Measurements from ENCODE around the gene PC. TPM values are rescaled to one million over a fixed set of nuclear protein-coding genes. Genes with fewer than 3 reads are reported as not detected.

The PC gene
- total RNA-seq, 1 donor, result 1.6 TPM

- no peak for DNase-seq (ENCODE audit: low read depth in 2 of 3, low spot score in 2 of 3)
Measured at GRCh38 chr11:66958956-66959274, 732 bp upstream of the PC start.

GRCh38 chr11:66957971-66958231 lies 282 bp downstream of the PC start:
- no peak for DNase-seq (ENCODE audit: low read depth in 2 of 3, low spot score in 2 of 3)

GRCh38 chr11:66956689-66957290 lies 1.4 kb downstream of the PC start:
- DNase-seq (ENCODE audit: low read depth in 2 of 3, low spot score in 2 of 3), result peak in 2 of 3 donors; percentile 25 to 52

- DNase-seq (ENCODE audit: low read depth in 2 of 3, low spot score in 2 of 3), result no peak
Measured at GRCh38 chr11:66953081-66953833, 4.9 kb downstream of the PC start.

- DNase-seq (ENCODE audit: low read depth in 2 of 3, low spot score in 2 of 3), result no peak
Measured at GRCh38 chr11:66951927-66952337, 6.3 kb downstream of the PC start.

- no peak for DNase-seq (ENCODE audit: low read depth in 2 of 3, low spot score in 2 of 3)
Measured at GRCh38 chr11:66951135-66951534, 7.0 kb downstream of the PC start.

- DNase-seq (ENCODE audit: low read depth in 2 of 3, low spot score in 2 of 3), result no peak
Measured at GRCh38 chr11:66950112-66950535, 8.1 kb downstream of the PC start.

GRCh38 chr11:66938582-66939135 lies 19.5 kb downstream of the PC start:
- no peak for DNase-seq (ENCODE audit: low read depth in 2 of 3, low spot score in 2 of 3)

- DNase-seq (ENCODE audit: low read depth in 2 of 3, low spot score in 2 of 3), result no peak
Measured at GRCh38 chr11:66937193-66937733, 20.9 kb downstream of the PC start.

- no peak for DNase-seq (ENCODE audit: low read depth in 2 of 3, low spot score in 2 of 3)
Measured at GRCh38 chr11:66936311-66936711, 21.9 kb downstream of the PC start.

GRCh38 chr11:66934950-66935779 lies 23.0 kb downstream of the PC start:
- no peak for DNase-seq (ENCODE audit: low read depth in 2 of 3, low spot score in 2 of 3)

GRCh38 chr11:66933531-66933930 lies 24.7 kb downstream of the PC start:
- no peak for DNase-seq (ENCODE audit: low read depth in 2 of 3, low spot score in 2 of 3)

- DNase-seq (ENCODE audit: low read depth in 2 of 3, low spot score in 2 of 3), result no peak
Measured at GRCh38 chr11:66932543-66932942, 25.6 kb downstream of the PC start.

- no peak for DNase-seq (ENCODE audit: low read depth in 2 of 3, low spot score in 2 of 3)
Measured at GRCh38 chr11:66929753-66930152, 28.4 kb downstream of the PC start.

- DNase-seq (ENCODE audit: low read depth in 2 of 3, low spot score in 2 of 3), result no peak
Measured at GRCh38 chr11:66924272-66924671, 33.9 kb downstream of the PC start.

- DNase-seq (ENCODE audit: low read depth in 2 of 3, low spot score in 2 of 3), result no peak
Measured at GRCh38 chr11:66922551-66922950, 35.6 kb downstream of the PC start.

- peak in 2 of 3 donors; percentile 24 to 50 for DNase-seq (ENCODE audit: low read depth in 2 of 3, low spot score in 2 of 3)
Measured at GRCh38 chr11:66920978-66921784, 37.0 kb downstream of the PC start.

- DNase-seq (ENCODE audit: low read depth in 2 of 3, low spot score in 2 of 3), result no peak
Measured at GRCh38 chr11:66919923-66920322, 38.3 kb downstream of the PC start.

- no peak for DNase-seq (ENCODE audit: low read depth in 2 of 3, low spot score in 2 of 3)
Measured at GRCh38 chr11:66918741-66919140, 39.4 kb downstream of the PC start.

GRCh38 chr11:66915866-66916265 lies 42.3 kb downstream of the PC start:
- no peak for DNase-seq (ENCODE audit: low read depth in 2 of 3, low spot score in 2 of 3)
